ENCODE data around the gene ZNF469. TPM values are rescaled to one million over a fixed set of nuclear protein-coding genes. Genes with fewer than 3 reads are reported as not detected.

ZNF469 gene
- total RNA-seq, 4 donors from 2014 or later, result 0.24 to 0.55 (median 0.41) TPM

DNA sequence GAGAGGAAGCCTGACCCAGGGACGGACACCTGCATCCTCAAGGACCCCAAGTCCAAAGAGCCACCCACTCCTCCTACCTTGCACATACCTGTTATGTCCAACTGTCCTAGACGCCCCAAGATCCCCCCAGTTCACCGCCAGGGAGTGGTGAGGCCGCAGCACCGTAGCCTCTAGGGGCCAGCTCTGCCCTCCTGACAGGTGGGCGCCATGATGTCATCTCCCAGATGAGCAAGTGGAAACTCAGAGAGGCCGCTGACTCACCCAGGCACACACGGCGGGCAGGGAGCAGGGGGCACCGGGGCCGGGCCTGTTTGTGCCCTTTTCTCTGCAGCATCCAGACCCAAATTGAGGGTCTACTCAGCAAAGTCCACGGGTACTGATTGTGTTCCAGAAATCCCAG lies 4.8 kb upstream of the ZNF469 start:
- Histone ChIP-seq H3K9me3 (no peaks in the 10 kb centered on the region), H3K27ac (no peak overlapping the region), H3K36me3 (no peaks in the 10 kb centered on the region), H3K27me3 (peaks cover 12% of the 10 kb centered on the region), H3K4me1 (peaks cover 4% of the 10 kb centered on the region), H3K4me3 (no peak overlapping the region)
- WGBS, result 94% methylated on average over 5 of the region's 12 CpGs
- no peak for DNase-seq (ENCODE audit: low spot score in 2 of 2)
- no peak for TF ChIP-seq EP300 (IDR thresholded peaks at IDR 0.05)
- no peak for TF ChIP-seq POLR2A (IDR thresholded peaks at IDR 0.05)

DNA sequence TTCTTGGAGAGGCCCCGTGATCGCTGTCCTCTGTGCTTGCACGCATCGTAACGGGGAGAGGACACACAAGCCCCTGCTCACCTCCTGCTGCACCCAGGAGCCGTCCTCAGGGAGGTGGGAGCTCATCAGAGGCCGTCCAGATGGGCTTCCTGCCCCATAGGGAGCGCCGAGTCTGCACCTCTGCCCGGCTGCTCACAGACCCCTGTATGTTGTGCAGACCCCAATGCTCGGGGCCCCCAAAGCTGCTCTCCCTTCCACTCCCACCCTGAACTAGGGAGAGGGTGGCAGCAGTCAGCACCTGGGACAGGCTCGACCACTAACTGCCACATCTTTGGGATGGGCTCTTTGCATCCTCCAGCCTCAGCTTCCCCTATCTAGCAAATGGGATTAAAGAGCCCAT lies 4.4 kb upstream of the ZNF469 start:
- H3K4me3 ChIP-seq, result no peak overlapping the region
- peaks cover 16% of the 10 kb centered on the region for H3K27me3 ChIP-seq
- H3K36me3 ChIP-seq, result no peaks in the 10 kb centered on the region
- H3K9me3 ChIP-seq, result no peaks in the 10 kb centered on the region
- DNase-seq (ENCODE audit: low spot score in 2 of 2), result no peak
- H3K27ac ChIP-seq, result no peak overlapping the region
- TF ChIP-seq, protein P1, sequence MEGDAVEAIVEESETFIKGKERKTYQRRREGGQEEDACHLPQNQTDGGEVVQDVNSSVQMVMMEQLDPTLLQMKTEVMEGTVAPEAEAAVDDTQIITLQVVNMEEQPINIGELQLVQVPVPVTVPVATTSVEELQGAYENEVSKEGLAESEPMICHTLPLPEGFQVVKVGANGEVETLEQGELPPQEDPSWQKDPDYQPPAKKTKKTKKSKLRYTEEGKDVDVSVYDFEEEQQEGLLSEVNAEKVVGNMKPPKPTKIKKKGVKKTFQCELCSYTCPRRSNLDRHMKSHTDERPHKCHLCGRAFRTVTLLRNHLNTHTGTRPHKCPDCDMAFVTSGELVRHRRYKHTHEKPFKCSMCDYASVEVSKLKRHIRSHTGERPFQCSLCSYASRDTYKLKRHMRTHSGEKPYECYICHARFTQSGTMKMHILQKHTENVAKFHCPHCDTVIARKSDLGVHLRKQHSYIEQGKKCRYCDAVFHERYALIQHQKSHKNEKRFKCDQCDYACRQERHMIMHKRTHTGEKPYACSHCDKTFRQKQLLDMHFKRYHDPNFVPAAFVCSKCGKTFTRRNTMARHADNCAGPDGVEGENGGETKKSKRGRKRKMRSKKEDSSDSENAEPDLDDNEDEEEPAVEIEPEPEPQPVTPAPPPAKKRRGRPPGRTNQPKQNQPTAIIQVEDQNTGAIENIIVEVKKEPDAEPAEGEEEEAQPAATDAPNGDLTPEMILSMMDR (IDR thresholded peaks at IDR 0.05), result no peak
- TF ChIP-seq POLR2A (IDR thresholded peaks at IDR 0.05) (no peak), EP300 (IDR thresholded peaks at IDR 0.05) (no peak), POLR2AphosphoS5 (IDR thresholded peaks at IDR 0.05) (no peak)
- WGBS, result 100% methylated on average over 1 of the region's 12 CpGs
- H3K4me1 ChIP-seq, result peaks cover 6% of the 10 kb centered on the region

DNA sequence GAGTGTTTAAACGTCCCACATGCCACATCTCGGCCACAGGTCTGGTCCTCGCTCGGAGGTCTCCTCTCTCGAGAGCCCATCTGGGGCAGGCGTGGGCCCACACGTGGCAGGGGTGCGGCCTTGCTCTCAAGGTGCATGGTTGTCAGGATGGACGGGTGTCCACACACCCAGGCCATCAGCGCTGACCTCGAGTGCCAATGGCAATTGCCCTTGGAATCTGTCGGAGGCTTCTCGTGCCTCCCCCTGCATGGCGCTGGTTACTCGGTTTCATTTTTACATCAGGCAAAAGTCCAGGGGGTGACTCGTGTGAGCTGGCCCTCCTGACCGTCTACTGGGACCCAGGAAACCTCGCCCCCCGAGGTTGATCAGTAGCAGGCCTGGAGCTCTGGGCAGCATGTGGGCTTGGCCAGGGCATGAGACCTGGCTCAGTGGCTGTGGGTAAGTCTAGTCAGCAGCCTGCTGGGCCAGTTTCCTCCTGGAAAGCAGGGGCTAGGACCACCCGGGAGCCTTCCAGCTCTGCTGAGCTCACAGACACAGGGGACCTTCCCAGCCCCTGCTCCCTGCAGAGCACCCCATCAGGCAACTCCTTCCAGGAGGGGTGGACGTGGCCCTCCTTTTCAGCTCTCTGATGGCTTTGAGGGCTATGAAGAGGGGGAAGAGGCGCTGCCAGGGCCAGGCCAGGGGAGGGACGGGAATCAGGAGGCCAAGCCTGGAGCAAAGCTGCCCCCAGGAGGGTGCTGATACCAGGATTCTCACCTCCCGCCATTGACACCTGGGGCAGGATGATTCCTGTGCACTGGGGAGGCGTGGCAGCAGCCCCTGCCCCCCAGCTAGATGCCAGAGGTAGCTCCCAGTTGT lies 3.7 kb upstream of the ZNF469 start:
- Histone ChIP-seq H3K4me1 (peaks cover 12% of the 10 kb centered on the region), H3K4me3 (no peak overlapping the region), H3K27me3 (peaks cover 23% of the 10 kb centered on the region), H3K36me3 (no peaks in the 10 kb centered on the region), H3K27ac (no peak overlapping the region), H3K9me3 (no peaks in the 10 kb centered on the region)
- TF ChIP-seq POLR2A (IDR thresholded peaks at IDR 0.05), result no peak
- TF ChIP-seq EP300 (IDR thresholded peaks at IDR 0.05), result no peak
- no peak for TF ChIP-seq POLR2AphosphoS5 (IDR thresholded peaks at IDR 0.05)
- TF ChIP-seq, protein P1 (IDR thresholded peaks at IDR 0.05), result no peak
- WGBS, result 77% methylated on average over 16 of the region's 25 CpGs
- DNase-seq (ENCODE audit: low spot score in 2 of 2), result no peak

DNA sequence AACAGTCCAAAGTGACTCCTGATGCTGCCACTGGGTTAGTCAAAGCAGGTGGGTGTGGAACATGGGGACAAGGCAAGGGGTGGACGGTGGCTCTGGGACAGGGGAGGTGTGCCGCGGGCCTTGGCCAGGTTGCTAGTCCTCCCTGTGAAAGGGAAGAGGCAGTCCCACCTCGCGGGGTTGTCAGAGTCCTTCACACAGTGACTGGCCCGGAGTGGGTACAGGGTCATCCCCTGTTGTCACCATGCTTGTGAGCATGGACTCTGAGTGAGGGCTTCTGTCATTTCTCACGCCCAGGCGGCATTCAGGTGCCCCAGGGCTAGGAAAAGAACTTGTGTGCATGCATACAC lies 3.1 kb upstream of the ZNF469 start:
- H3K27me3 ChIP-seq, result peaks cover 29% of the 10 kb centered on the region
- TF ChIP-seq EP300 (IDR thresholded peaks at IDR 0.05), result no peak
- no peak for TF ChIP-seq POLR2AphosphoS5 (IDR thresholded peaks at IDR 0.05)
- TF ChIP-seq, protein P1 (IDR thresholded peaks at IDR 0.05), result no peak
- no peak for TF ChIP-seq POLR2A (IDR thresholded peaks at IDR 0.05)
- WGBS, result no CpG with 5 or more reads among the region's 8 CpGs

DNA sequence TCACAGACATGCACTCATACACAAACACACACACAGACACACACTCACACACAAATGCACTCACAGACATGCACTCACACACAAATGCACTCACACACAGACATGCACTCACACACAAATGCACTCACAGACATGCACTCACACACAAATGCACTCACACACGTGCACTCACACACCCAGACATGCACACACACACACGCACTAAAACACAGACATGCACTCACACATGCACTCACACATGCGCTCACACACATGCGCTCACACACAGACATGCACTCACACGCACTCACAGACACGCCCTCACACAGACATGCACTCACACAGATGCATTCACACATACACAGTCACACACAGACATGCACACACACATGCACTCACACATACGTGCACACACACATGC lies 2.7 kb upstream of the ZNF469 start:
- DNase-seq (ENCODE audit: low spot score in 2 of 2), result no peak
- Histone ChIP-seq H3K4me3 (no peak overlapping the region), H3K27me3 (peaks cover 33% of the 10 kb centered on the region), H3K27ac (no peak overlapping the region), H3K9me3 (no peaks in the 10 kb centered on the region), H3K4me1 (peaks cover 17% of the 10 kb centered on the region), H3K36me3 (no peaks in the 10 kb centered on the region)
- WGBS, result 76% methylated on average over 7 of the region's 7 CpGs
- no peak for TF ChIP-seq POLR2AphosphoS5 (IDR thresholded peaks at IDR 0.05)

More for the DNA sequence above, 3.1 kb upstream of the ZNF469 start:
- Histone ChIP-seq H3K4me3 (no peak overlapping the region), H3K27ac (no peak overlapping the region), H3K36me3 (no peaks in the 10 kb centered on the region), H3K9me3 (no peaks in the 10 kb centered on the region), H3K4me1 (peaks cover 17% of the 10 kb centered on the region)
- DNase-seq (ENCODE audit: low spot score in 2 of 2), result no peak

DNA sequence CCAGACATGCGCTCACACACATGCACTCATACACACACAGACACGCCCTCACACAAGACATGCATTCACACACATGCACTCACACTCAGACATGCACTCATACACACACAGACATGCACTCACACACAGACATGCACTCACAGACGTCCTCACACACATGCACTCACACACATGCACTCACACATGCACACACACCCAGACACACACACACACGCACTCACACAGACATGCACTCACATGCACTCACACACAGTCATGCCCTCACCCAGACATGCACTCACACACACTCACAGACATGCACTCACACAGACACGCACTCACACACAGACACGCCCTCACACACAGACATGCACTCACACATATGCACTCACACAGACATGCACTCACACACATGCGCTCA lies 2.1 kb upstream of the ZNF469 start:
- no peak for DNase-seq (ENCODE audit: low spot score in 2 of 2)
- no peak overlapping the region for H3K27ac ChIP-seq
- H3K4me1 ChIP-seq, result peaks cover 17% of the 10 kb centered on the region
- no peaks in the 10 kb centered on the region for H3K9me3 ChIP-seq
- H3K27me3 ChIP-seq, result peaks cover 36% of the 10 kb centered on the region
- 75% methylated on average over 7 of the region's 7 CpGs for WGBS
- no peak for TF ChIP-seq POLR2A (IDR thresholded peaks at IDR 0.05)
- TF ChIP-seq EP300 (IDR thresholded peaks at IDR 0.05), result no peak
- TF ChIP-seq, protein P1 (IDR thresholded peaks at IDR 0.05), result no peak
- no peak overlapping the region for H3K4me3 ChIP-seq
- no peaks in the 10 kb centered on the region for H3K36me3 ChIP-seq

All from suprapubic skin (tissue), 4 donors.